ENCODE results near the gene GAPT.

GAPT gene

DNA sequence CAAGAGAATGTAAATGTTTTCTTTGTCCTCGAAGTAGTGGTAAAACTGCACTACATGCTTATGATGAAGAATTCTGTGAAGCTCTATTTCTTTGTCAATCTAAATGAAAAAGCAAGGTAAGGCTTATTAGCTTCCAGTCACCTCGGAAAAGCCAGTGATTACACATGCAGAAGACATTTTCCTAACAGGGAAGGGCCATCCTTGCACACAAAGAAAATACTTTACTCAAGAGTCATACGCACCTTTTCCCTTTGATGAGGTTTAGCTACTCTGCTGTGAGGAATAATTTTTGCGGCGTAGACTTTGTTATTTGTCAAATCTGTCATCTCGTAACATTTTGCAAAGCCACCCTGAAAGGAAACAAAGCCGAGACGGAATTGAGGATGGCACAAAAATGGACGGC is 32.5 kb upstream of the GAPT start:
- Mint-ChIP-seq H3K9me3 (no peaks in the 10 kb centered on the region), H3K36me3 (ENCODE audit: low read depth) (peaks cover 48% of the 10 kb centered on the region), H3K27me3 (ENCODE audit: low read depth) (no peaks in the 10 kb centered on the region), H3K27ac (peak overlapping the region; percentile 71 to 96 (median 96)), H3K4me3 (peak overlapping the region; percentile 95 to 99 (median 98)), H3K4me1 (peaks cover 45% of the 10 kb centered on the region)
- TF ChIP-seq, protein P1, sequence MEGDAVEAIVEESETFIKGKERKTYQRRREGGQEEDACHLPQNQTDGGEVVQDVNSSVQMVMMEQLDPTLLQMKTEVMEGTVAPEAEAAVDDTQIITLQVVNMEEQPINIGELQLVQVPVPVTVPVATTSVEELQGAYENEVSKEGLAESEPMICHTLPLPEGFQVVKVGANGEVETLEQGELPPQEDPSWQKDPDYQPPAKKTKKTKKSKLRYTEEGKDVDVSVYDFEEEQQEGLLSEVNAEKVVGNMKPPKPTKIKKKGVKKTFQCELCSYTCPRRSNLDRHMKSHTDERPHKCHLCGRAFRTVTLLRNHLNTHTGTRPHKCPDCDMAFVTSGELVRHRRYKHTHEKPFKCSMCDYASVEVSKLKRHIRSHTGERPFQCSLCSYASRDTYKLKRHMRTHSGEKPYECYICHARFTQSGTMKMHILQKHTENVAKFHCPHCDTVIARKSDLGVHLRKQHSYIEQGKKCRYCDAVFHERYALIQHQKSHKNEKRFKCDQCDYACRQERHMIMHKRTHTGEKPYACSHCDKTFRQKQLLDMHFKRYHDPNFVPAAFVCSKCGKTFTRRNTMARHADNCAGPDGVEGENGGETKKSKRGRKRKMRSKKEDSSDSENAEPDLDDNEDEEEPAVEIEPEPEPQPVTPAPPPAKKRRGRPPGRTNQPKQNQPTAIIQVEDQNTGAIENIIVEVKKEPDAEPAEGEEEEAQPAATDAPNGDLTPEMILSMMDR (IDR thresholded peaks at IDR 0.05; ENCODE audit: unreplicated experiment in 3 of 3): no peak

DNA sequence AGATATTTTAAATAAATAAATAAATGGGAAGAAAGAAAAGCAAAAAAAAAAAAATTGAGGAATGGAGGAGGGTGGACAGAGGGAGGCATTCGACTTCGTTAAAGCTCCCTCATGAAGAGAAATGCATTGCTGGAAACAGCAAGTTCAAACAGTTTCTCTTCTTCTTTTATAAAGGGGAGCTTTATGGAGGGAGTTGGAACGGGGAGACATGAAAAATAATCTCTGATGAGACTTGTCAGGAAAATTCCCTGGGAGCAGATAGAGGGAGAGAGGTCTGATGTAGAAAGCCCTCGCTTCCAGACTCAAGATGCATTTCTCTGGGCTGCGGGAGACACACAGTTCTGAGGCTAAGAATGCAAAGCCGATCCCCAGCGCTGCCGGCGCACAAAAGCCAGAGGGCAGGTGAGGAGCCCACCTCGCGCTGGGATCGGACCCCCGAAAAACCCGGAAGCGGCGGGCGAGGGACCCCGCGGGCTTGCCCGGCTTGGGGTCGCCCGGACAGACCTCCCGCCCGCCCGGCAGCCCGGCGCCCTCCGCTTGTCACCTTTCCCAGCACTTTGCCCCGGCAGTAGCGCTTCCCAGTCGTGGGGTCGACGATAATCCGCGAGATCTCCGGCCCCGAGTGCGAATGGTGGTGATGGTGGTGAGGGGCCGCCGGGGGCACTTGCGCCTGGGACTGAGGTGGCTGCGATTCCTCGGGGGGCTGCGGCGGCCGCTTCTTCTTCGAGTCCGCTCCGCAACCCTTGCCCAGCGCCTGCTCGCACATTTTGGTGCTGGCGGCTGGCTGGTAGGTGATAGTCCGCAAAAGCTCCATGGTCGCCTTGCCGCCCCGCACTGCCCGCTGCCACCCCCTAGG is 31.9 kb upstream of the GAPT start:
- Mint-ChIP-seq H3K27me3 (ENCODE audit: low read depth) (no peaks in the 10 kb centered on the region), H3K4me1 (peaks cover 41% of the 10 kb centered on the region), H3K27ac (peak overlapping the region; percentile 71 to 96 (median 96)), H3K4me3 (peak overlapping the region; percentile 95 to 99 (median 98)), H3K9me3 (no peaks in the 10 kb centered on the region), H3K36me3 (ENCODE audit: low read depth) (peaks cover 41% of the 10 kb centered on the region)
- TF ChIP-seq, protein P1 (IDR thresholded peaks at IDR 0.05; ENCODE audit: unreplicated experiment in 3 of 3): no peak

DNA sequence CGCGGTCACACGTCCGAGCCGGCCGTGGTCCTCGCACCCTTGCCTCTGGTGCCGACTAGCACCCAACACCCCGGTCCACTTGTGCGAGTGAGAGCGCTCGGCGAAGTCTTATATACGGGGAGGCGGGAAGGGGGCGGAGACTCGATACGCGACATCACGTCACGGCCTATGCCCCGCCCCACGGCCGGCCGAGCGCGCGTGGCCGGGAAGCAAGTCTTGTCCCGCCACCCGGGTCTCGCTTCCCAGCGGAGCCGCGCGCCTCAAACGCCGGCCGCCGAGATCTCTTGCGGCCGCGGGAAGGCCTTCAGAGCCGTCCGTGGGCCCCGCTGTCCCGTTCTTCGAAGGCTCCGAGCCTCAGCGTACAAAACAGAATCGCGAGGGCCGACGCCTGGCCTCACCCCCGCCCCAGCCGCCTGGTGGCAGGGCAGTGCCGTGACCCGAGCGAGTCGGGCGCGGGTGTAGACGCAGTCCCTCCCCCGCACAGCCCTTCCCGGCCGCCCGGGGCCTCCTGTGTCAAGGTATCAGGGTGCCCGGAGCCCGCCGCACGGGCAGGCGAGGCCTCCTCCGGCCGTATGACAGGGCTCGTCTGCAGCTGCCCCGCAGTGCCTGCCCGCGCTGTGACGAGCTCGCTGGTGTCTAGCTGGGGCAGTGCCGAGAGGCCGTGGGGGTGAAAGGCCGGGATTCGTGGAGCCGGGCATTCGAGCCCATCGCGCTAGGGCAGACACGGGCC is 31.1 kb upstream of the GAPT start, which contains the start of gene PLK2:
Gene PLK2 (minus strand): TSS at position 85 of the 730 bp plus-strand sequence. CDS start 127 bp downstream, outside the sequence.
- Mint-ChIP-seq H3K27ac (peak within 1 kb of the TSS; percentile 71 to 96 (median 96)), H3K4me3 (peak within 1 kb of the TSS; percentile 95 to 99 (median 98)), H3K36me3 (ENCODE audit: low read depth) (peaks cover 34% of the 10 kb centered on the region), H3K27me3 (ENCODE audit: low read depth) (no peaks in the 10 kb centered on the region), H3K9me3 (no peaks in the 10 kb centered on the region), H3K4me1 (peaks cover 33% of the 10 kb centered on the region)
- TF ChIP-seq, protein P1 (IDR thresholded peaks at IDR 0.05; ENCODE audit: unreplicated experiment in 3 of 3): no peak

DNA sequence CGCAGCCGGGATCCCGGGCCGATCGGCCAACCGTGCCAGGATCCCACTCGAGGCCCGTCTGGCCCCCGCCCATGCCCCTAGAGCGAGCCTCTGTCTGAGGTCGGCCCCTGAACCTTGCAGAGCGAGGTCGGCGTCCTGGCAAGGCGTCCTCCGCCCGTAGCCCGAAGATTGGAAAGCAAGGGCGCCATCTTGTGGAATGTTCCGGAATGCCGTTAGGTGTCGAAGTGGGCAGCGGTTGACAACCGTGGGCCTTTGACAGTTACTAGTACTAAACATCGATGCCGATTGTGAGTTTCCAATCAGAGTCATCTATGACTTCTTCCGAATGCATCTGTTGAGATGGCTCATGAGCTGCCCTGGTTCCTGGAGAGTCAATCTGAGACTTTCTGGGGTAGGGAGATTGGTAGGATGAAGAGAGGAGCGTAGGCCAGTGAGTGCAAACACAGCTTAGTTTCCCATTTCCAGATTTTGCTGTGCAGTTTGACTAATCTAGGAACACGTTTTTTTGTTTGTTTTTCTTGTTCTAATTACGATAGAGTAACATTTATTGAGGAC is 30.4 kb upstream of the GAPT start:
- Mint-ChIP-seq H3K27me3 (ENCODE audit: low read depth) (no peaks in the 10 kb centered on the region), H3K4me3 (peak overlapping the region; percentile 63 to 95 (median 71))

DNA sequence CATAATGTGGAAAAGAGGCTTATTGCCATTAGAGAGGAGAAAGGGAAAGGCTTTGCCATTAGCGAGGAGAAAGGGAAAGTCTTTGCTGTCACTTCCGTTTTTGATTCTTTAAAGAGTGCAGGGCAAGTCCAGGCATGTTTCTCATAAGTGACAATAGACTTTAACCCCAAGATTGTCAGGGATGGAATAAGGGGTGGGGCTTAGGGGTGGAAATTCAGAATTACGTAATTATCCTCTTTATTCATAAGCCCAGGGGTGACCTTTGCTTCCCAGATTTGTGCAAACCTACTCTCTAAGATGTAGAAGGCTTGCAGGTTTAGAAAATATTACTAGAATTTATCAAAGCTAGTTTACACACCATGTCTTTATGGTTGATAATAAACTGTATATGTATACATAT is 29.1 kb upstream of the GAPT start:
- peak overlapping the region in 2 of 3 experiments; percentile 16 to 19 for H3K27ac Mint-ChIP-seq
- peaks cover 14% of the 10 kb centered on the region for H3K36me3 Mint-ChIP-seq (ENCODE audit: low read depth)
- H3K4me1 Mint-ChIP-seq: peaks cover 17% of the 10 kb centered on the region
- no peaks in the 10 kb centered on the region for H3K9me3 Mint-ChIP-seq
- peak overlapping the region in 1 of 3 experiments; percentile 1 for H3K4me3 Mint-ChIP-seq
- TF ChIP-seq, protein P1 (IDR thresholded peaks at IDR 0.05; ENCODE audit: unreplicated experiment in 3 of 3): no peak
- H3K27me3 Mint-ChIP-seq (ENCODE audit: low read depth): no peaks in the 10 kb centered on the region

More for the DNA sequence above, 30.4 kb upstream of the GAPT start:
- TF ChIP-seq, protein P1 (IDR thresholded peaks at IDR 0.05; ENCODE audit: unreplicated experiment in 3 of 3): peak; percentile 80 to 84 (median 81)
- H3K27ac Mint-ChIP-seq: peak overlapping the region; percentile 37 to 96 (median 37)
- peaks cover 29% of the 10 kb centered on the region for H3K4me1 Mint-ChIP-seq
- no peaks in the 10 kb centered on the region for H3K9me3 Mint-ChIP-seq
- H3K36me3 Mint-ChIP-seq (ENCODE audit: low read depth): peaks cover 27% of the 10 kb centered on the region

All from nephron (organoid).